C4-2B (cell line): ENCODE results near the gene MOB3A.

Experiments used
- CTCF ChIP-seq: fragments of 450-650 bp; conservative IDR thresholded peaks from 2 replicates; pipeline ENCODE4 v1.5.1; 2017; ENCODE audit warnings: mild to moderate bottlenecking
- ZFX ChIP-seq: fragments of 450-650 bp; IDR thresholded peaks from 2 replicates; pipeline ENCODE4 v1.6.1; 2017

DNA sequence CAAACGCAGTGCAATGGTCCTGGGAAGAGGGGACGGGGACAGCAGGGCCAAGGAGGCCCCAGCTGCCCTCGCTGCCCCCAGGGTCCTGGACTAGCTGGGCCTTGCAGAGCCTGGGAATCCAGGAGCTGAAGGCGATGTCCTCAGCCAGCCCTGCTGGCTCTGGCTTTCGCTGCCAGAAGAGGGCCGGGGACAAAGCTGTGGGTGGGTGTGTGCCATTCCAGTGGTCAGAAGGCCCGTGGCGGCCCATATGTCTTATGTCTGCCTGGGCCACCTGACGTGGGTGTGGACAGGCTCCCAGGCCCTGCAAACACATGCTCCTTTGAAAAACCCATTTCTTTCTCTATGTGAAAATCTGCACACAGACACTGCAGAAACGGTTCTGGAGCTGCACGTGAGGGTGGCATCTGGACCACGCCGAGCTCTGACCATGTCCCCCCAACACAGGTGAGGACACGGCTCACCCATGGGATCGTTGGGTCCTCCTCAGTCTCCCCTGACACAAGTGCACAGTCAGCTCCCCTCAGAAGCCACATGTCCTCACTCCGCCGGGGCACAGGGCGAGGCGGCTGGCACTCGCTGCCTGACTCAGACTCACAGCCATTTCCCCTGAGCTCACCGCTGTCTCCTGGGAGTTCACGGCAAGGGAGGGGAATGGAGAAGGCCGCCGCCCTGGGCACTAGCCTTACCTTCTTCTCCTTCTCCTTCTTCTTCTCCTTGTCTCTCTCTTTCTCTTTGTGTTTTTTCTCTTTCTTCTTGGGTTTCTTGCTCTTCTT lies 17.5 kb upstream of the MOB3A start:
- TF ChIP-seq CTCF (no peak), ZFX (no peak)
